ENCODE measurements around the gene CRADD. TPM values are rescaled to one million over a fixed set of nuclear protein-coding genes. Genes with fewer than 3 reads are reported as not detected.
A peak's percentile ranks its signal among the peaks of the same experiment; 100 is the strongest.

Gene CRADD
- polyA plus RNA-seq, 1 donor = 19.3 TPM

DNA sequence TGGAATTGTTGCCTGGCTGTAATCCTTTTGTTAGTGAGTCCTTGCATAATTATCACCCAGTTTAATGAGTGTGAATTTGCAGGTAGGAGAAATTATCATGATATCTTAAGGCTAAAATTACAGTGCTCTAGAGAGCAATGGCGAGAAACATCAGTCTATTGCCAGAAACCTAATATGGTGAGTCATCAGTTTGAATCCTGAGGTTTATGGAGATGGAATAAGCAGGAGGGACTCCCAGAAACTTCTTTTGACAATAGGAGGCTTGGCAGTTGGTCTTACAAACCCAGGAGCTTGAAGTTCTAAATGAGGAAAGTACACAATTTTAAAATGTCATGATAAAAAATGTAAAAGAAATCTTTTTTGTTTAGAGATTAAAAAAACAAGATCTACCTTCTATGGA lies 31.5 kb upstream of the CRADD start:
- no peak overlapping the region for H3K27ac ChIP-seq (ENCODE audit: low read length)
- no CpG with 5 or more reads among the region's 1 CpG for WGBS (ENCODE audit: insufficient coverage, low lambda C conversion rate)

DNA sequence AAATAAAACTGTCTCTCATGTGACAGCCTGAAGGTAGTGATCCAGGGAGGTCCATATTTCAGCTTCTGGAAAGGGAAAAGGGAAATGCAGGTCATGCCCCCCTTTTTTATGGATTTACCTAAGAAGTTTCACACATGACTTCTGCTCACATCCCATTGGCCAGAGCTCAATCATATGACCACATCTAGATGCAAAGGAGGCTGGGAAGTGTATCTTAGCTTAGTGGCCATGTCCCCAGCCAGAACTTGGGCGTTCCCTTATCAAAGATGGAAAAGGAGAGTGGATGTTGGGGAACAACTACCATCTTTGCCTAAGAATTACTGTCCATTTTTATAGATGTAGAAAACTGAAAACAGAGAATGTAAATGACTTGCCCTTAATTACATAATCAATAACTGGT lies 26.5 kb upstream of the CRADD start:
- Histone ChIP-seq H3K27me3 (ENCODE audit: control insufficient read depth, insufficient read depth, low read length) (no peaks in the 10 kb centered on the region), H3K36me3 (ENCODE audit: control insufficient read depth, insufficient read depth, low read length) (no peaks in the 10 kb centered on the region), H3K27ac (ENCODE audit: low read length) (no peak overlapping the region), H3K9me3 (ENCODE audit: control insufficient read depth, low read depth, low read length) (no peaks in the 10 kb centered on the region), H3K4me3 (ENCODE audit: low read length) (no peak overlapping the region), H3K4me1 (ENCODE audit: control insufficient read depth, insufficient read depth, low read length) (no peaks in the 10 kb centered on the region)
- no peak for DNase-seq
- WGBS (ENCODE audit: insufficient coverage, low lambda C conversion rate) = no CpG with 5 or more reads among the region's 1 CpG

More for the DNA sequence above, 31.5 kb upstream of the CRADD start:
- no peak for DNase-seq
- Histone ChIP-seq H3K36me3 (ENCODE audit: control insufficient read depth, insufficient read depth, low read length) (no peaks in the 10 kb centered on the region), H3K4me3 (ENCODE audit: low read length) (no peak overlapping the region), H3K4me1 (ENCODE audit: control insufficient read depth, insufficient read depth, low read length) (no peaks in the 10 kb centered on the region), H3K9me3 (ENCODE audit: control insufficient read depth, low read depth, low read length) (no peaks in the 10 kb centered on the region), H3K27me3 (ENCODE audit: control insufficient read depth, insufficient read depth, low read length) (no peaks in the 10 kb centered on the region)

DNA sequence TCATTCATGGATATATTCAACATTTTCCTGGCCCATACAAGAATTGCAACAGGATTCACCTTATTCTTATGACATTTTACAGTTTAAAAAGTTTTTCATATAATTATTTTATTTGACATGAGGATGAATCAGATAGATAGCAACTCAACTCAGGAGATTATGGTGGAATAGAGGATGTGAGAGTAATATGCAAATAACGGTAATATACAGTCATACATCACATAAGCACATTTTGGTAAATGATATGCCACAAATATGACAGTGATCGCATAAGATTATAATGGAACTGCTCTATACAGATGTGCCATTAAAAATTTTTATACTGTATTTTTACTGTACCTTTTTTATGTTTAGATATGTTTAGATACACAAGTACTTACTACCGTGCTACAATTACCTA lies 24.1 kb upstream of the CRADD start:
- Histone ChIP-seq H3K27me3 (ENCODE audit: control insufficient read depth, insufficient read depth, low read length) (no peaks in the 10 kb centered on the region), H3K4me3 (ENCODE audit: low read length) (no peak overlapping the region), H3K4me1 (ENCODE audit: control insufficient read depth, insufficient read depth, low read length) (no peaks in the 10 kb centered on the region), H3K36me3 (ENCODE audit: control insufficient read depth, insufficient read depth, low read length) (no peaks in the 10 kb centered on the region), H3K27ac (ENCODE audit: low read length) (no peak overlapping the region), H3K9me3 (ENCODE audit: control insufficient read depth, low read depth, low read length) (no peaks in the 10 kb centered on the region)
- no peak for DNase-seq
- WGBS (ENCODE audit: insufficient coverage, low lambda C conversion rate) = 100% methylated on average over 2 of the region's 3 CpGs

DNA sequence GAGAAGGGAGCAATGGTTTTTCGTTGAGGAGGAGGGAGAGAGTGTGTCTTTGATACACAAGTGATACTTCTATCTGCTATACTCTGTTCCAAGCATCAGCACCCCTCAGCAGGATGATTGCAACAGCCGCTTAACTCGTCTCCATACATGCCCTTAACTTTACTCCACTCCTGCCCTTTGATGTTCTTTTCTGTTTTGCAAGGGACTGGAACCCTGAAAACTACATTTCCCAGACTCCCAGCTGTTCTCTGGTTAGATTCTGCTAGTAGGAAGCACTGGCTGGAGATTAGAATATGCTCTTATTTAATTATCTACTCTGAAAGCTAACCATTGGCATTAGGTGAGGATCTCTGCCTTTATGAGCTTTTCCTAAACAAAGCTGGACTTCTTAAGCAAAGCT lies 23.5 kb upstream of the CRADD start:
- DNase-seq = no peak
- H3K4me1 ChIP-seq (ENCODE audit: control insufficient read depth, insufficient read depth, low read length) = no peaks in the 10 kb centered on the region
- H3K36me3 ChIP-seq (ENCODE audit: control insufficient read depth, insufficient read depth, low read length) = no peaks in the 10 kb centered on the region
- no peaks in the 10 kb centered on the region for H3K27me3 ChIP-seq (ENCODE audit: control insufficient read depth, insufficient read depth, low read length)
- H3K4me3 ChIP-seq (ENCODE audit: low read length) = no peak overlapping the region
- H3K27ac ChIP-seq (ENCODE audit: low read length) = no peak overlapping the region
- H3K9me3 ChIP-seq (ENCODE audit: control insufficient read depth, low read depth, low read length) = no peaks in the 10 kb centered on the region
- WGBS (ENCODE audit: insufficient coverage, low lambda C conversion rate) = 50% methylated on average over 2 of the region's 3 CpGs

DNA sequence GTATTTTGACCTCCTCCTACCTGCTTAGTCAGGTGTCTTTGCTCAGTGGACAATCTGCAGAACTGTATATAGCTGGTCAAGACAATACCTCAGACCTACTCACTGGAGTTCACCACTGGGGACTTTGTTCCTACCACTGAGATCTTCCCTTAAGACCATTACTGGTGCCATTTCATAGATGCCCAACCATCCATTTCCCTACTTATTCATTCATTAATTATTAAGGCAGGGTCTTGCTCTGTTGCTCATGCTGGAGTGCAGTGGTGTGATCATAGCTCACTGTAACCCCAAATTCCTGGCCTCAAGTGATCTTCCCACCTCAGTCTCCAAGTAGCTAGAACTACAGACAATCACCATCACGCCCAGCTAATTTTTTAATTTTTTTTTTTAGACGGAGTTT lies 22.8 kb upstream of the CRADD start:
- Histone ChIP-seq H3K27me3 (ENCODE audit: control insufficient read depth, insufficient read depth, low read length) (no peaks in the 10 kb centered on the region), H3K27ac (ENCODE audit: low read length) (no peak overlapping the region), H3K4me1 (ENCODE audit: control insufficient read depth, insufficient read depth, low read length) (no peaks in the 10 kb centered on the region), H3K4me3 (ENCODE audit: low read length) (no peak overlapping the region), H3K9me3 (ENCODE audit: control insufficient read depth, low read depth, low read length) (no peaks in the 10 kb centered on the region), H3K36me3 (ENCODE audit: control insufficient read depth, insufficient read depth, low read length) (no peaks in the 10 kb centered on the region)
- WGBS (ENCODE audit: insufficient coverage, low lambda C conversion rate) = no CpG with 5 or more reads among the region's 2 CpGs
- no peak for DNase-seq

DNA sequence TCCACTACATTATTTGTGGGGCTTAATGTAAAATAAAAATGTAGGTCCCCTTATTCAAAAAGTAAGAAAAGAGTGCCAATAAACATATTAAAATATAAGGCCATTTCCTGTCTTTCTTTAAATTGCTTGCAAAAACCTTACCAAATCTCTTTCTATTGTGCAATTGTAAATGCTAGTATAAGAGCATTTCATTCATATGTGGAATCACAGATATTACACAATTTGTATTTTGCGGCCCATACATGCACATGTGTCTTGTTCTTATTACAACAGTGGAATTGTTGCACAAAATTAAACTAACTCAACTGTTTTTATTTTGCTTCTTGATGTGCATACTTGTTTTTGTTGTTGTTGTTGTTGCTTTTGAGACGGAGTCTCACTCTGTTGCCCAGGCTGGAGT lies 20.1 kb upstream of the CRADD start:
- no peak for DNase-seq
- no peak overlapping the region for H3K27ac ChIP-seq (ENCODE audit: low read length)
- H3K4me3 ChIP-seq (ENCODE audit: low read length) = no peak overlapping the region
- no peaks in the 10 kb centered on the region for H3K4me1 ChIP-seq (ENCODE audit: control insufficient read depth, insufficient read depth, low read length)
- WGBS (ENCODE audit: insufficient coverage, low lambda C conversion rate) = no CpG with 5 or more reads among the region's 2 CpGs
- H3K27me3 ChIP-seq (ENCODE audit: control insufficient read depth, insufficient read depth, low read length) = no peaks in the 10 kb centered on the region
- no peaks in the 10 kb centered on the region for H3K36me3 ChIP-seq (ENCODE audit: control insufficient read depth, insufficient read depth, low read length)
- H3K9me3 ChIP-seq (ENCODE audit: control insufficient read depth, low read depth, low read length) = no peaks in the 10 kb centered on the region

DNA sequence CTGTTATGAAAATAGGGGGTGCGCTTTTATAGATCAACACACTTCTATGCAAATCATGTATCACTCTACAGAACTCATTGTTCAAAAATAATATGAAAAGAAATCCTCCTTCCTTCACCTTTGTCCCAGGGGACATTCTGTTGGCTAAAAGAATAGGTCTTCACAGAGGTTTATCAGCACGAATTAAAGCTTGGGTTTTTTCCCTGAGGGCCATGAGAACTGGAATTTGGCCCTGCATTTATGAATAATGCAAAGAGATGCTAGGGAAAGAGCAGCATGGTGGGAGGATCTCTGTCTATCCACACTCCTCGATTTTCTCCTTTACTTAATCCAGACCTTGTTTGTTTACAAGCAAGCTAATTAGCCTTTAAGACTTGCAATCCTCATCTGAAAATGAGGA lies 16.2 kb upstream of the CRADD start:
- Histone ChIP-seq H3K4me3 (ENCODE audit: low read length) (no peak overlapping the region), H3K27ac (ENCODE audit: low read length) (no peak overlapping the region), H3K27me3 (ENCODE audit: control insufficient read depth, insufficient read depth, low read length) (no peaks in the 10 kb centered on the region), H3K4me1 (ENCODE audit: control insufficient read depth, insufficient read depth, low read length) (peaks cover 6% of the 10 kb centered on the region), H3K36me3 (ENCODE audit: control insufficient read depth, insufficient read depth, low read length) (no peaks in the 10 kb centered on the region), H3K9me3 (ENCODE audit: control insufficient read depth, low read depth, low read length) (no peaks in the 10 kb centered on the region)
- 100% methylated on average over 1 of the region's 3 CpGs for WGBS (ENCODE audit: insufficient coverage, low lambda C conversion rate)
- DNase-seq = no peak

DNA sequence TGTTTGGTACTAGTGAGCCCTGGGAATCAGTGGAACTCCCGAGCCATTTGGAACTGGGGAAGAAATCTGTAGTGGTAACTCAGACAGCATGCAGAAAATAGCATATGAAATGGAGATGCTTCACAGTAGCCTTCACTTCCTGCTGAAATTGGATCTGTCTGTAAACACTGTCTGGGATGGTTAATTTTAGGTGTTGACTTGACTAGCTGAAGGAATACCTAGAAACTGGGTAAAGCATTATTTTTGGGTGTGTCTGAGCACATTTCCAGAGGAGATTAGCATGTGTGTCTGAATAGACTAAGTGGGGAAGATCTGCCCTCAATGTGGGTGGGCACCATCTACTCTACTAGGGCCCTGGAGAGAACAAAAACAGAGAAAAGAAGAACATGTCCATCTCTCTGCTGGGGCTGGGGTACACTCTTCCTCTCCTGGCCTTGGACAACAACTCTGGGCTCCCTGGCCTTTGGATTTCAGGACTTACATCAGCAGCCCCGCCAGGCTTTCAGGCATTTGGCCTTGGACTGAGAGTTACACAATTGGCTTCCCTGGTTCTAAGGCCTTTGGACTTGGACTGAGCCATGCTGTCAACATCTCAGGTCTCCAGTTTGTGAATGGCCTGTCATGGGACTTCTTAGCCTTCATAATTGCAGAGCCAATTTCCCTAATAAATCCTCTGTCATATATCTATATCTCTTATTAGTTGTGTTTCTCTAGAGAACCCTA lies 14.0 kb upstream of the CRADD start:
- no peaks in the 10 kb centered on the region for H3K36me3 ChIP-seq (ENCODE audit: control insufficient read depth, insufficient read depth, low read length)
- H3K4me1 ChIP-seq (ENCODE audit: control insufficient read depth, insufficient read depth, low read length) = peaks cover 6% of the 10 kb centered on the region
- peak; percentile 87 to 91 for DNase-seq
- no peak overlapping the region for H3K4me3 ChIP-seq (ENCODE audit: low read length)
- 60% methylated on average over 1 of the region's 2 CpGs for WGBS (ENCODE audit: insufficient coverage, low lambda C conversion rate)
- peak overlapping the region; percentile 69 for H3K27ac ChIP-seq (ENCODE audit: low read length)
- no peaks in the 10 kb centered on the region for H3K9me3 ChIP-seq (ENCODE audit: control insufficient read depth, low read depth, low read length)
- no peaks in the 10 kb centered on the region for H3K27me3 ChIP-seq (ENCODE audit: control insufficient read depth, insufficient read depth, low read length)

DNA sequence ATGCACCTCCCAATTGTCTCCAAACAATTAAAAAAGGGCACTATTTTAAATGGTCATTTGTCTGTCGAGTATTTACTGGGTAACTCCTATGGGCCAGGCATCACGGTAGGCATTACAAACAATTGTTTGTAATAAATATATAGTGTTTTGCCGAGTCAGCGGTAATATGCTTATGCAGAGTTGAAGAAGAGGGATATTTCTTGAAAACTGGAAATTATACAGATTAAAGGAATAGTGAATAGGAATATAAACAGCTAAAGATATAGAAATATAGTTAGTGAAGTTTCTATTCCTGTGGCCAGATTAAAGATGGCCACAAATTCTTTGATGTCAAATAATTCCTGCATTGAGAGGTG lies 13.5 kb upstream of the CRADD start:
- DNase-seq = no peak
- Histone ChIP-seq H3K9me3 (ENCODE audit: control insufficient read depth, low read depth, low read length) (no peaks in the 10 kb centered on the region), H3K4me1 (ENCODE audit: control insufficient read depth, insufficient read depth, low read length) (peaks cover 6% of the 10 kb centered on the region), H3K27me3 (ENCODE audit: control insufficient read depth, insufficient read depth, low read length) (no peaks in the 10 kb centered on the region), H3K4me3 (ENCODE audit: low read length) (no peak overlapping the region), H3K27ac (ENCODE audit: low read length) (peak overlapping the region; percentile 69), H3K36me3 (ENCODE audit: control insufficient read depth, insufficient read depth, low read length) (no peaks in the 10 kb centered on the region)
- WGBS (ENCODE audit: insufficient coverage, low lambda C conversion rate) = 100% methylated on average over 2 of the region's 4 CpGs

DNA sequence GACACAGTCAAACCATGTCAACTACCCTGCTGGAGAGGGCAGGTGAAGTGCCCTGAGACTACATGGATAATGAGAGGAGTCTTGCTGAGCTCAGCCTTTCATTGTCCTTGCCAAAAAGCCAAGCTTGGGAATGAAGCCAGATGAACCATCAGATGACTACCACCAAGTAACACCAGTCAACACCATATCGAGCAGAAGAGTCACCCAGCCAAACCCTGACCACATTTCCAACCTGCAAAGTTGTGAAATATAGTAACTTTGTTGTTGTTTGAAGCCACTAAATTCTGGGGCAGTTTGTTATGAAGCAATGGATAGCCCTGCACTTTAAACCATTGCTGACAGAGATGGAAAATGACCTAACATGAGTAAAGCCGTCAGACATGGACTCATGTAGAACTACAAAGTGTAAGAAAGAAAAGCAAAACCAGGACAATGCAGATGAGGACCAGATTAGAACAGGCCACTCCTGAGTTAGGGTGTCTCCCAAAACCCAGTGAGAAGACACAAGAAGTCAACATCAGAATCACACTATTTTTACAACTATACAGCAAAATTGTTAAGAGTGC lies 12.5 kb upstream of the CRADD start:
- no peak overlapping the region for H3K27ac ChIP-seq (ENCODE audit: low read length)
- WGBS (ENCODE audit: insufficient coverage, low lambda C conversion rate) = no CpG with 5 or more reads among the region's 2 CpGs
- no peaks in the 10 kb centered on the region for H3K36me3 ChIP-seq (ENCODE audit: control insufficient read depth, insufficient read depth, low read length)
- no peaks in the 10 kb centered on the region for H3K9me3 ChIP-seq (ENCODE audit: control insufficient read depth, low read depth, low read length)
- H3K4me1 ChIP-seq (ENCODE audit: control insufficient read depth, insufficient read depth, low read length) = peaks cover 6% of the 10 kb centered on the region
- no peaks in the 10 kb centered on the region for H3K27me3 ChIP-seq (ENCODE audit: control insufficient read depth, insufficient read depth, low read length)
- no peak for DNase-seq
- no peak overlapping the region for H3K4me3 ChIP-seq (ENCODE audit: low read length)

DNA sequence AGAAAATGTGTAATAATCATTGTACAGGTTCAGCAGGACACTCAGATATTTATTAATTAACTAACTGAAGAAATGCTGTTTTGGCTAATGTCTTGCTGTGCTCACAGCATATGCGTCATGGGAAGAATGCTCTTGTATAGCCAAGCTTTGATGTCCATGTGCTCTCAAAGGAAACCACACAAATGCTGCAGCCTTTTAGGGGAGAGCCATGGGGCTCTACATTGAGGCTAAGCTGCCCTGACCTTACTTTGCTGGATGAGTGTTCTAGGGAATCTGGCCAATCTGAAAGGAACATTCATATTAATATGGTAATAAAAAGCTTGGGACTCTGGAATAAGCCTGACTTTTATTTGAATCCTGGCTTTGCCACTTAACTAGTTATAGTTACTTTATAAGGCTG lies 9.5 kb upstream of the CRADD start:
- no peaks in the 10 kb centered on the region for H3K27me3 ChIP-seq (ENCODE audit: control insufficient read depth, insufficient read depth, low read length)
- no CpG with 5 or more reads among the region's 1 CpG for WGBS (ENCODE audit: insufficient coverage, low lambda C conversion rate)
- H3K4me1 ChIP-seq (ENCODE audit: control insufficient read depth, insufficient read depth, low read length) = peaks cover 6% of the 10 kb centered on the region
- H3K27ac ChIP-seq (ENCODE audit: low read length) = no peak overlapping the region
- H3K9me3 ChIP-seq (ENCODE audit: control insufficient read depth, low read depth, low read length) = no peaks in the 10 kb centered on the region
- H3K36me3 ChIP-seq (ENCODE audit: control insufficient read depth, insufficient read depth, low read length) = no peaks in the 10 kb centered on the region
- no peak for DNase-seq
- no peak overlapping the region for H3K4me3 ChIP-seq (ENCODE audit: low read length)
